Natural killer cell (primary cell): ENCODE data around the gene CTPS2. TPM values are rescaled to one million over a fixed set of nuclear protein-coding genes. Genes with fewer than 3 reads are reported as not detected.

Experiments
- ATAC-seq, 3 donors: fragments of 150-1000 bp in 2 of 3; fragments of 200-7000 bp in 1 of 3; cut with Tn5 transposase; 1 replicate in 1 of 3; 2 replicates in 2 of 3; pipeline ENCODE4 v1.10.0; 2021; ENCODE audit warnings: mild to moderate bottlenecking in 2 of 3, moderate library complexity in 2 of 3
- DNase-seq, 2 donors: peaks; one replicate each; pipeline versions ENCODE4 v3.0.0 to v3.0.0-alpha.2; 2013 to 2021; ENCODE audit warnings: mixed read lengths in 1 of 2
- H3K27ac ChIP-seq: one replicate; pipeline ENCODE4 v1.5.1; 2013; ENCODE audit warnings: mild to moderate bottlenecking, low read length
- H3K27me3 ChIP-seq: one replicate; pipeline ENCODE4 v1.6.1; 2013; ENCODE audit warnings: low read length; ENCODE audit not compliant: control insufficient read depth, insufficient read depth
- H3K36me3 ChIP-seq: one replicate; pipeline ENCODE4 v1.6.1; 2013; ENCODE audit warnings: low read length; ENCODE audit not compliant: control insufficient read depth, insufficient read depth
- H3K4me1 ChIP-seq: one replicate; pipeline ENCODE4 v1.6.1; 2013; ENCODE audit warnings: low read length; ENCODE audit not compliant: control insufficient read depth, insufficient read depth
- H3K4me3 ChIP-seq: one replicate; pipeline ENCODE4 v1.5.1; 2013; ENCODE audit warnings: low read length
- H3K9me3 ChIP-seq: one replicate; pipeline ENCODE4 v1.6.1; 2013; ENCODE audit warnings: low read length; ENCODE audit not compliant: control insufficient read depth, insufficient read depth
- H3K27ac Mint-ChIP-seq, 2 donors: one replicate each; pipeline ENCODE4 v1.8.0; 2022; ENCODE audit warnings: mild to moderate bottlenecking in 2 of 2, mixed read lengths in 2 of 2, moderate library complexity in 1 of 2
- H3K27me3 Mint-ChIP-seq, 2 donors: one replicate each; pipeline ENCODE4 v1.8.0; 2022; ENCODE audit warnings: low read depth in 2 of 2, mixed read lengths in 2 of 2
- H3K36me3 Mint-ChIP-seq: one replicate; pipeline ENCODE4 v1.8.0; 2022; ENCODE audit warnings: mixed read lengths
- H3K4me1 Mint-ChIP-seq, 2 donors: one replicate each; pipeline ENCODE4 v1.8.0; 2022; ENCODE audit warnings: mixed read lengths in 2 of 2
- H3K4me3 Mint-ChIP-seq: one replicate; pipeline ENCODE4 v1.8.0; 2022; ENCODE audit warnings: mild to moderate bottlenecking, moderate library complexity, mixed read lengths
- H3K9me3 Mint-ChIP-seq, 2 donors: one replicate each; pipeline ENCODE4 v1.8.0; 2022; ENCODE audit warnings: mixed read lengths in 2 of 2
- WGBS: methylation state at CpG from one replicate; pipeline ENCODE4 v1.1.7; 2013; ENCODE audit warnings: missing lambda C conversion rate; ENCODE audit not compliant: insufficient coverage; 5-methylcytosine and 5-hydroxymethylcytosine counted together
- intact Hi-C: fragments of 100-400 bp; cut with micrococcal nuclease; formaldehyde crosslinking; loops from one replicate; pipeline ENCODE4 v1.14.2; 2022
- total RNA-seq, 4 donors: library from RNA; stranded (reverse); fragments of 120-200 nt in 1 of 4; gene quantifications; one replicate each; pipeline versions ENCODE4 v1.2.3 to v1.2.4, GENCODE V29; 2013 to 2022
- TF ChIP-seq, protein P1 (sequence below): fragments of 200-600 bp; IDR thresholded peaks from one replicate; pipeline ENCODE4 v1.8.0; 2022; ENCODE audit warnings: antibody characterized with exemption

The CTPS2 gene
- total RNA-seq, 3 donors from 2014 or later (not counting 1 experiment from before 2014, with no cell fraction given): 3.6 to 6.0 (median 5.2) TPM

DNA sequence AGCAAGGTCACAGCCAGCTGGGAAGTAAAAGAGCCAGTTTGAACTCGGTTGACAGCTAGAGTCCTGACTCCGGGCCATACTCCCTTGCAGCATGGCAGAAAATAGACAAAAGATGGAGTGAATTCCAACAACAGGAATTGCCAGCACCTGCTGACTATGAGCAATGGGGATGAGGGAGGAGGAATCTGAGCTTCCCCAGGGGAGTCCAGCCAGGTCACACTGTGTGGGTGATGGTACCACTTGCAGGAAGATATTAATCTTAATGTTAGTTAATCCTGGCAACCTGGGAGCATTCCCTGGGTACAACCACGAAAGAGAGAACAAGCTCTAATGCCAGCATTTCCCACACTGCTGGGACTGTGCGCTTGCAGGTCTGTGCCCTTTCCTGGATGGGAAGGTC lies 110.6 kb downstream of the CTPS2 start:
- H3K27ac Mint-ChIP-seq: no peak overlapping the region
- H3K4me1 Mint-ChIP-seq: no peaks in the 10 kb centered on the region
- Histone ChIP-seq H3K36me3 (no peaks in the 10 kb centered on the region), H3K4me3 (no peak overlapping the region), H3K27ac (no peak overlapping the region), H3K9me3 (no peaks in the 10 kb centered on the region), H3K4me1 (no peaks in the 10 kb centered on the region), H3K27me3 (no peaks in the 10 kb centered on the region)
- TF ChIP-seq, protein P1, sequence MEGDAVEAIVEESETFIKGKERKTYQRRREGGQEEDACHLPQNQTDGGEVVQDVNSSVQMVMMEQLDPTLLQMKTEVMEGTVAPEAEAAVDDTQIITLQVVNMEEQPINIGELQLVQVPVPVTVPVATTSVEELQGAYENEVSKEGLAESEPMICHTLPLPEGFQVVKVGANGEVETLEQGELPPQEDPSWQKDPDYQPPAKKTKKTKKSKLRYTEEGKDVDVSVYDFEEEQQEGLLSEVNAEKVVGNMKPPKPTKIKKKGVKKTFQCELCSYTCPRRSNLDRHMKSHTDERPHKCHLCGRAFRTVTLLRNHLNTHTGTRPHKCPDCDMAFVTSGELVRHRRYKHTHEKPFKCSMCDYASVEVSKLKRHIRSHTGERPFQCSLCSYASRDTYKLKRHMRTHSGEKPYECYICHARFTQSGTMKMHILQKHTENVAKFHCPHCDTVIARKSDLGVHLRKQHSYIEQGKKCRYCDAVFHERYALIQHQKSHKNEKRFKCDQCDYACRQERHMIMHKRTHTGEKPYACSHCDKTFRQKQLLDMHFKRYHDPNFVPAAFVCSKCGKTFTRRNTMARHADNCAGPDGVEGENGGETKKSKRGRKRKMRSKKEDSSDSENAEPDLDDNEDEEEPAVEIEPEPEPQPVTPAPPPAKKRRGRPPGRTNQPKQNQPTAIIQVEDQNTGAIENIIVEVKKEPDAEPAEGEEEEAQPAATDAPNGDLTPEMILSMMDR: no peak
- DNase-seq (no peak), ATAC-seq (no peak)
- no peaks in the 10 kb centered on the region for H3K36me3 Mint-ChIP-seq
- no peaks in the 10 kb centered on the region for H3K27me3 Mint-ChIP-seq
- no peaks in the 10 kb centered on the region for H3K9me3 Mint-ChIP-seq
- intact Hi-C loops: no loop called here
- WGBS: 93% methylated on average over 4 of the region's 4 CpGs
- H3K4me3 Mint-ChIP-seq: no peak overlapping the region

DNA sequence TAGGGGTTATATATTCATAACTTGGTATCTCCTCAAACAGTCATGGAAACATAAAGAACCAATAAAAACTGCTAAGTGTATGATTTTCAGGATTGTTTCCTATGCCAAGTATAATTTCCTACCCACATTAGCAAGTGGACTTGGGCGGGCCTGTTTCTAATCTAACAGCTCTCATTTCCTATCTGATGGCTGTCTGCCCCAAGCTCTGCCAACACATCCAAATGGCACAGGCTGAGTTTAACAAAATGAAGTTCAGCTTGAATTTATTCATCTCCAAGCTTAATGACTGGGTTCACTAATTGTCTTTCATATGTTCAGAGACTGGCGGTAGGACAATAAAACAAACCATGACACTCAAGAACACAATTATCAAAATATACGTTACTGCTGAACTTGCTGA lies 118.0 kb downstream of the CTPS2 start:
- intact Hi-C loops: no loop called here
- TF ChIP-seq, protein P1: no peak
- Histone ChIP-seq H3K4me3 (no peak overlapping the region), H3K9me3 (no peaks in the 10 kb centered on the region), H3K27ac (no peak overlapping the region), H3K27me3 (no peaks in the 10 kb centered on the region), H3K36me3 (no peaks in the 10 kb centered on the region), H3K4me1 (no peaks in the 10 kb centered on the region)
- H3K4me1 Mint-ChIP-seq: no peaks in the 10 kb centered on the region
- no peak overlapping the region for H3K27ac Mint-ChIP-seq
- WGBS: 100% methylated on average over 3 of the region's 3 CpGs
- ATAC-seq (no peak), DNase-seq (no peak)
- H3K27me3 Mint-ChIP-seq: no peaks in the 10 kb centered on the region
- no peak overlapping the region for H3K4me3 Mint-ChIP-seq
- no peaks in the 10 kb centered on the region for H3K36me3 Mint-ChIP-seq
- no peaks in the 10 kb centered on the region for H3K9me3 Mint-ChIP-seq

DNA sequence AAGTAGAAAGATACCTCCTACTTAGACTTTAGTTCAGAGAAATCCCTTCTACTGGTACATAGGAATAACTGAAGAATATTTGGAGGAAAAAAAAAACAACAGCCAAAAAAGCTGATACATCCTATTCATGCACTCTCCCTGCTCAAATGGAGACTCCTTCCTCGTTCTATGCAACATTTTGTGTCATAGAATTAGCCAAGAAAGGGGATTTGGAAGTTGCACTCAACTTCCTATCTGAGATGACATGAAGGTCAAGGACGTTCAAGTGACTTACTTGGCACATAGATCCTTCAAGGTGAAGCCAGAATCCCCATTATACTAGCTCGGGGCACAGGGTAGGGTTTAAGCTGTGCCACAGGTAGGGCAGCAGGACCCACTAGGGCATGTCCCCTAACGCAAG lies 118.7 kb downstream of the CTPS2 start:
- H3K4me3 ChIP-seq: no peak overlapping the region
- H3K36me3 Mint-ChIP-seq: no peaks in the 10 kb centered on the region
- no peaks in the 10 kb centered on the region for H3K27me3 ChIP-seq
- H3K27ac Mint-ChIP-seq: no peak overlapping the region
- H3K27me3 Mint-ChIP-seq: no peaks in the 10 kb centered on the region
- no peaks in the 10 kb centered on the region for H3K9me3 ChIP-seq
- WGBS: 90% methylated on average over 4 of the region's 4 CpGs
- H3K36me3 ChIP-seq: no peaks in the 10 kb centered on the region
- intact Hi-C loops: no loop called here
- H3K27ac ChIP-seq: no peak overlapping the region
- DNase-seq: no peak
- no peaks in the 10 kb centered on the region for H3K4me1 ChIP-seq
- H3K9me3 Mint-ChIP-seq: no peaks in the 10 kb centered on the region
- TF ChIP-seq, protein P1: no peak
- no peaks in the 10 kb centered on the region for H3K4me1 Mint-ChIP-seq
- no peak overlapping the region for H3K4me3 Mint-ChIP-seq
- no peak for ATAC-seq

DNA sequence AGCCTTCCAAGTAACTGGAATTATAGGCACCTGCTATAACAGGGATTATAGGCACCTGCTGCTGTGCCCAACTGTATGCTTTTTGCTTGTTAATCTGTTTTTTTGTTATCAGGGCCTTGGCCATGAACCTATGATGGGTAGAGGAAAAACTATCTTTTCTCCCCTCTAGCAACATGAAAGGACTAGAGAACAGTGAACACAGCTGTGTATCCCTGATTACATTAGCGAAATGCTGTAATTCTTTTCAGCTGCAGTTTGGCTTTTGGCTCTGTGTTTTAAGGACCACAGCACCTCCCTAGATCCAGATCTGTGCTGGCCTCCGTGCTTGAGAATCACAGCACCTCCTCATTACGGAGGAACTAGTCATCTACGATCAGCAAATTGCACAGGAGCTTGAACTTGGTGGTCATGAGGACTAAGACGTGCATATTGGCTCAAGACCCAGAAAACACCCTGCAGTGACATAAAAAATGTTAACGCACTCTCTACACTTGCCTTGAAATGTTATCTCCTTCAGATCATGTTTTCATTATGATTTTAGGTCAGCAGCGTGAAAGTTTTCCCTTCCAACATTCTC lies 120.2 kb downstream of the CTPS2 start:
- Mint-ChIP-seq H3K9me3 (no peaks in the 10 kb centered on the region), H3K27me3 (no peaks in the 10 kb centered on the region), H3K27ac (no peak overlapping the region), H3K36me3 (no peaks in the 10 kb centered on the region), H3K4me3 (no peak overlapping the region), H3K4me1 (no peaks in the 10 kb centered on the region)
- TF ChIP-seq, protein P1: no peak
- Histone ChIP-seq H3K27me3 (no peaks in the 10 kb centered on the region), H3K27ac (no peak overlapping the region), H3K36me3 (no peaks in the 10 kb centered on the region), H3K4me3 (no peak overlapping the region), H3K4me1 (no peaks in the 10 kb centered on the region), H3K9me3 (no peaks in the 10 kb centered on the region)
- DNase-seq (no peak), ATAC-seq (no peak)
- 95% methylated on average over 6 of the region's 7 CpGs for WGBS
- intact Hi-C loops: no loop called here
